A549 (cell line): ENCODE measurements around the gene HBZ. TPM values are rescaled to one million over a fixed set of nuclear protein-coding genes. Genes with fewer than 3 reads are reported as not detected.

Experiments
- ATAC-seq, 2 experiments: fragments of 200-7000 bp in 1 of 2; fragments of >200 bp in 1 of 2; cut with Nextera tagmentation in 1 of 2; cut with Tn5 transposase in 1 of 2; 3 replicates each; pipeline versions ENCODE4 v1.8.0 to v1.9.1; 2018 to 2020; ENCODE audit warnings: mild to moderate bottlenecking in 1 of 2, moderate library complexity in 1 of 2
- CTCF ChIA-PET: fragments of 300-600 bp; sonication (Branson Sonifier 250); formaldehyde crosslinking; extraction: SDS; loops from one replicate; lab custom pipeline; 2021; ENCODE audit warnings: antibody characterized with exemption, inconsistent platforms; lab: Yijun Ruan, JAX
- POLR2A ChIA-PET: fragments of 350-600 bp; formaldehyde crosslinking; extraction: SDS; loops from one replicate; lab custom pipeline; 2021; ENCODE audit warnings: antibody characterized with exemption, inconsistent platforms; lab: Yijun Ruan, JAX
- DNase-seq, 2 experiments: peaks; one replicate each; pipeline versions ENCODE4 v3.0.0 to v3.0.0-alpha.2; 2011 to 2016; ENCODE audit warnings: low read depth in 1 of 2, low spot score in 1 of 2
- FAIRE-seq: peaks from 2 replicates; lab custom pipeline; 2011; peaks lifted over from hg19 to GRCh38; lab: Jason Lieb, UNC
- H3K27ac ChIP-seq, 2 experiments: fragments of >200 bp; sonication (Bioruptor Twin); formaldehyde crosslinking; 3 replicates each; pipeline ENCODE4 v1.5.1; 2016 to 2017
- H3K4me1 ChIP-seq: fragments of >200 bp; sonication (Bioruptor Twin); formaldehyde crosslinking; 3 replicates; pipeline ENCODE4 v1.6.1; 2016
- H3K4me2 ChIP-seq: fragments of >200 bp; sonication (Bioruptor Twin); formaldehyde crosslinking; 3 replicates; pipeline ENCODE4 v1.6.1; 2016
- H3K4me3 ChIP-seq: fragments of >200 bp; sonication (Bioruptor Twin); formaldehyde crosslinking; 3 replicates; pipeline ENCODE4 v1.5.1; 2016
- H3K9me3 ChIP-seq: fragments of >200 bp; sonication (Bioruptor Twin); formaldehyde crosslinking; 3 replicates; pipeline ENCODE4 v1.6.1; 2016
- BCL3 ChIP-seq: fragments of >200 bp; sonication (Bioruptor Twin); formaldehyde crosslinking; IDR thresholded peaks from 3 replicates; pipeline ENCODE4 v1.6.1; 2016
- CHD2 ChIP-seq: fragments of 150-350 bp; IDR thresholded peaks from 2 replicates; pipeline ENCODE4 v1.6.1; 2014; ENCODE audit warnings: low read length; ENCODE audit not compliant: partially characterized antibody
- EHMT2 ChIP-seq: fragments of 200-600 bp; sonication (generic); IDR thresholded peaks from 2 replicates; pipeline ENCODE4 v1.6.1; 2016; ENCODE audit warnings: antibody characterized with exemption, low read depth, mild to moderate bottlenecking, moderate library complexity
- FOSL2 ChIP-seq, 2 experiments: fragments of 450-650 bp in 1 of 2; fragments of >200 bp in 1 of 2; sonication (Bioruptor Twin) in 1 of 2; formaldehyde crosslinking; IDR thresholded peaks; 2 replicates each; pipeline versions ENCODE4 v1.5.0 to v1.6.1; 2016 to 2020; ENCODE audit warnings: mild to moderate bottlenecking in 1 of 2, moderate library complexity in 1 of 2
- HDAC2 ChIP-seq: fragments of 200-600 bp; sonication (generic); IDR thresholded peaks from 2 replicates; pipeline ENCODE4 v1.6.1; 2016
- HEYL ChIP-seq: fragments of 250-450 bp; sonication (Bioruptor Pico); IDR thresholded peaks from 2 replicates; pipeline ENCODE4 v1.8.0; 2021; ENCODE audit warnings: mild to moderate bottlenecking, moderate library complexity
- HMGXB4 ChIP-seq: fragments of 250-450 bp; sonication (Bioruptor Pico); IDR thresholded peaks from 2 replicates; pipeline ENCODE4 v1.5.0; 2021; ENCODE audit warnings: mild to moderate bottlenecking, moderate library complexity, borderline replicate concordance
- HOXB5 ChIP-seq: fragments of 250-450 bp; sonication (Bioruptor Pico); IDR thresholded peaks from 2 replicates; pipeline ENCODE4 v1.5.0; 2020; ENCODE audit warnings: mild to moderate bottlenecking, moderate library complexity
- JUN ChIP-seq, 2 experiments: fragments of >200 bp; sonication (Bioruptor Twin); formaldehyde crosslinking; IDR thresholded peaks; 2 replicates in 1 of 2; 3 replicates in 1 of 2; pipeline ENCODE4 v1.6.1; 2016 to 2017
- KDM5A ChIP-seq: fragments of 200-600 bp; sonication (generic); IDR thresholded peaks from 2 replicates; pipeline ENCODE4 v1.6.1; 2016; ENCODE audit warnings: antibody characterized with exemption, mild to moderate bottlenecking
- MYC ChIP-seq: IDR thresholded peaks from 2 replicates; pipeline ENCODE4 v1.6.1; 2012; ENCODE audit warnings: mild to moderate bottlenecking, inconsistent platforms, low read length, improper control_type of control experiment, borderline replicate concordance
- REST ChIP-seq: fragments of 200-600 bp; sonication (generic); IDR thresholded peaks from 2 replicates; pipeline ENCODE4 v1.6.1; 2016; ENCODE audit warnings: antibody characterized with exemption, mild to moderate bottlenecking, moderate library complexity
- RFX5 ChIP-seq: fragments of 450-650 bp; IDR thresholded peaks from 2 replicates; pipeline ENCODE4 v1.7.1; 2014; ENCODE audit warnings: antibody characterized with exemption, mild to moderate bottlenecking, moderate library complexity
- TP53 ChIP-seq: fragments of 250-450 bp; sonication (Bioruptor Pico); IDR thresholded peaks from 2 replicates; pipeline ENCODE4 v1.5.0; 2021; ENCODE audit warnings: mild to moderate bottlenecking, moderate library complexity
- ZNF302 ChIP-seq: fragments of 250-450 bp; sonication (Bioruptor Pico); IDR thresholded peaks from 2 replicates; pipeline ENCODE4 v1.9.0; 2021; ENCODE audit warnings: inconsistent platforms, mild to moderate bottlenecking, moderate library complexity
- ZSCAN20 ChIP-seq: fragments of 250-450 bp; sonication (Bioruptor Pico); IDR thresholded peaks from 2 replicates; pipeline ENCODE4 v1.8.0; 2022; ENCODE audit warnings: mild to moderate bottlenecking, moderate library complexity
- WGBS: methylation state at CpG from one replicate; pipeline ENCODE4 v1.1.6; 2017; ENCODE audit errors: missing lambda C conversion rate; 5-methylcytosine and 5-hydroxymethylcytosine counted together
- polyA plus RNA-seq, 4 experiments: library from polyadenylated mRNA; depleted of rRNA in 3 of 4; stranded (reverse); fragments of >200 nt; fragmentation: RNase III in 1 of 4; extraction: RNeasy Plus Mini Kit Qiagen cat#74134 plus additional on column Dnase treatment in 1 of 4; gene quantifications; 2 replicates in 3 of 4; 3 replicates in 1 of 4; pipeline ENCODE4 v1.2.3, GENCODE V29; 2011 to 2017

Gene HBZ
- polyA plus RNA-seq, 2 of the 4 experiments (the other 2 are of a cell fraction), result not detected

- TF ChIP-seq HMGXB4 (CRISPR knock-in tag) (no peak), RFX5 (no peak), HEYL (CRISPR knock-in tag) (no peak), EHMT2 (no peak), HDAC2 (no peak), MYC (no peak)
- TF ChIP-seq, all 56 proteins: peak for 0
These were observed 33.6 kb upstream of the HBZ start (continued) for GRCh38 chr16:118857-119256.

- WGBS, result 96% methylated on average over 5 of the region's 5 CpGs
- no peak overlapping the region for H3K27ac ChIP-seq
- no peak for ATAC-seq
- peaks cover 13% of the 10 kb centered on the region for H3K4me1 ChIP-seq
- TF ChIP-seq KDM5A, result no peak
- no peak for TF ChIP-seq TP53 (CRISPR knock-in tag)
- TF ChIP-seq HOXB5 (CRISPR knock-in tag), result no peak
- TF ChIP-seq CHD2, result no peak
- no peak for TF ChIP-seq ZNF302
- TF ChIP-seq REST, result no peak
- TF ChIP-seq, all 56 proteins: peak for 0
- Histone ChIP-seq H3K4me3 (no peak overlapping the region), H3K9me3 (no peaks in the 10 kb centered on the region), H3K4me2 (no peak overlapping the region)
- DNase-seq (no peak), FAIRE-seq (no peak)
- CTCF ChIA-PET, result interaction anchor here (1.7 to 4.8 kb wide), 3 partner anchors 48 to 242 kb away, joined by 7 to 52 read pairs (median 37); partner anchors contain the start of gene HBQ1
- POLR2A ChIA-PET, result no interaction called here
These were observed 33.1 kb upstream of the HBZ start for GRCh38 chr16:119295-119694.

GRCh38 chr16:119835-120491, 32.5 kb upstream of the HBZ start:
- CTCF ChIA-PET, result interaction anchor here (1.7 to 4.8 kb wide), 3 partner anchors 48 to 242 kb away, joined by 7 to 52 read pairs (median 37); partner anchors contain the start of gene HBQ1
- peaks cover 8% of the 10 kb centered on the region for H3K4me1 ChIP-seq
- POLR2A ChIA-PET, result no interaction called here
- no peak overlapping the region for H3K27ac ChIP-seq
- no peak overlapping the region for H3K4me2 ChIP-seq
- TF ChIP-seq ZSCAN20 (CRISPR knock-in tag), result no peak
- no peak for TF ChIP-seq JUN (IDR thresholded peaks at IDR 0.05)
- no peak for TF ChIP-seq BCL3
- TF ChIP-seq FOSL2 (IDR thresholded peaks at IDR 0.05), result no peak
- TF ChIP-seq FOSL2 (CRISPR knock-in tag; IDR thresholded peaks at IDR 0.05), result no peak
- no peak for TF ChIP-seq KDM5A
- no peak for DNase-seq
- H3K9me3 ChIP-seq, result no peaks in the 10 kb centered on the region
- 97% methylated on average over 3 of the region's 3 CpGs for WGBS
- H3K4me3 ChIP-seq, result no peak overlapping the region
- no peak for ATAC-seq
- FAIRE-seq, result no peak
